CD1c-positive myeloid dendritic cell (primary cell): ENCODE results near the gene HAPSTR1.
"Not testable (repeated sequence)": the region's sequence is repeated elsewhere in the genome, so short reads cannot be mapped to it uniquely, and the experiment has no call there.

ENCODE experiments used
- DNase-seq: peaks from one replicate; pipeline ENCODE4 v3.0.0-alpha.2; 2016; ENCODE audit errors: extremely low spot score

The HAPSTR1 gene, protein sequence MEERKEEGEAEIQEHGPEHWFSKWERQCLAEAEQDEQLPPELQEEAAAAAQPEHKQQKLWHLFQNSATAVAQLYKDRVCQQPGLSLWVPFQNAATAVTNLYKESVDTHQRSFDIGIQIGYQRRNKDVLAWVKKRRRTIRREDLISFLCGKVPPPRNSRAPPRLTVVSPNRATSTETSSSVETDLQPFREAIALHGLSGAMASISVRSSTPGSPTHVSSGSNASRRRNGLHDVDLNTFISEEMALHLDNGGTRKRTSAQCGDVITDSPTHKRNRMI

DNA sequence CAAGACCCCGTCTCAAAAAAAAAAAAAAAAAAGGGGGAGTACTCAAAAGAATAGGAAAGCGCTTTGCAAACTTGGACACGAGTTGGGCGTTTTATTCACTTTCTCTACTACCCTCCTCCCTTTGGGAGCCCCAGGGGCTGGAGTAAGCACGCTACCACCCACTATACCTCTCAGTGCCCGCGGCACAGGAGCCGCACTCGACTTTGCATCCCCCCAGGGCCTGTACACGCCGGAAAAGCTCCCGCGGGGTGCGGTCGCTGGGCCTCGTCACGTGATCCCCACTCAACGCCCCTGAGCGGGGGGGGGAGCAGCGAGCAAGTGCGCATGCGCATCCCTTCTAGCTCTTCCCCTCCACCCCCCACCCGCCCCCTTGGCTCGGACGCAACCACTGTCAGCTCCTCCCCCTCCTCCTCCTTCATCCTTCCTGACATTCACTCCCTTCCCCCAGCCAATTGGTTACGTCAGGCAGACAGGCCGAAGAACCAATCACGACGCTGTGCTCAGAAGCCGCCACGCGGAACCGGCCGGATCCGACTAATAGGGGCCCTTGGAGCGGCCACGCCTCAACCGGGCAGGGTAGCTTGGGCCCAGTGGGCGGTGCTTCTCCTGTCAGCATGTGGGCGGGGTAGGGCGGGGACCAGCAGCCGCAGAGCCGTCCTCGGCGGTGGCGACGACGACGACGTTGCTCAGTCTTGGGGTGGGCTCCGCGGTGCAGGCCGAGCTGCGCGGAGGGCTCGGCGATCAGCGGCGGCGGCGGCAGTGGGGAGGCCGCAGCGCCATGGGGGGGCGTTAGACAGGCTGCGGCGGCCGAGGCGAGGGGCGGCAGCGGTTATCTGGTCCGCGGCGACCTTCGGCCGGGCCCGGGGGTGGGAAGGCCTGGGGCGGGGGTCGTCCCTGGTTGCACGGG lies at the start of gene HAPSTR1:
HAPSTR1 (plus strand) TSS at position 685 of the 907 bp plus-strand sequence. CDS start 401 bp downstream, outside the sequence.
- DNase-seq: peak; percentile 100

DNA sequence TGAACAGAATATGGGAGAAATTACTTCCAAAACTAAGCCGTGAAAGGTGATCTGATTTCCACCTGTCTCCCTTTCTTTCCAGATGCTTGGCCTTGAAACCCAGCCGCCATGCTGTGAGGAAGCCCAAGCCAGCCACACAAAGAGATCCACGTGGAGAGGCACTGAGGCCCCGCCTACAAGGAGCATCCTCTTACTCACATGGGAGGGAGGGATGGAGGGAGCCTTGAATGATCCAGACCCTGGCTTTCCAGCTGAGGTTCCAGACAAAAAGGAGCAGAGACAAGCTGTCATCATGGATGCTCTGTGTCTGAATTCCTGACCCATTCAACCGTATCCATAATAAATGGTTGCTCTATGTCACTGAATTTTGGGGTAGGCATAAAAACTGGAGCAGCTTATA lies 48.9 kb upstream of the HAPSTR1 start:
- DNase-seq: no peak

DNA sequence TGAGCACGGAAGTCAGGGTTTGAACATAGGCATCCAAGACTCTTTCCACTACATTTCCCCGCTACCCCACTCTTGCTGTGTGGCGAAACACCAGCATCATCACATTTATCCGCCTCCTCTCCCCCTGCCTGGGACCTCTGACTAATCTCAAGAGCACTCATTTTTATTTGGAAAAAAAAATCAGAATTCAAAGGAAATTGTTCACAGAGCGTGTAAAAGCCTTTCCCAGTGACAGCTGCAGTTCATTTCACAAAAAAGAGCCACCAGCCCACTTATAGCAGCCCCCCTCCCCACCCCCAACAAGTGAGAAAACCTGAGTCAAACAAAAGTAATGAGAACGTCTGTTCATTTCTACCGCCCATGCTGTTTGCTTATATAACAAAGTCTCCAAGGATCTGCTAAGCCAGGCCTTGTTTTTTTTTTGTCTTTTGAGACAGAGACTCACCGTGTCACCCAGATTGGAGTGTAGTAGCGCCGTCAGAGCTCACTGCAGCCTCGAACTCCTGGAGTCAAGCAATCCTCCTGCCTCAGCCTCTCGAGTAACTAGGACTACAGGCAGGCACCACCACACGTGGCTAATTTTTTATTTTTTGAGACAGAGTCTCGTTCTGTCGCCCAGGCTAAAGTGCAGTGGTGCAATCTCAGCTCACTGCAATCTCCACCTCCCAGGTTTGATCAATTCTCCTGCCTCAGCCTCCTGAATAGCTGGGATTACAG lies 48.3 kb upstream of the HAPSTR1 start:
- DNase-seq: no peak

DNA sequence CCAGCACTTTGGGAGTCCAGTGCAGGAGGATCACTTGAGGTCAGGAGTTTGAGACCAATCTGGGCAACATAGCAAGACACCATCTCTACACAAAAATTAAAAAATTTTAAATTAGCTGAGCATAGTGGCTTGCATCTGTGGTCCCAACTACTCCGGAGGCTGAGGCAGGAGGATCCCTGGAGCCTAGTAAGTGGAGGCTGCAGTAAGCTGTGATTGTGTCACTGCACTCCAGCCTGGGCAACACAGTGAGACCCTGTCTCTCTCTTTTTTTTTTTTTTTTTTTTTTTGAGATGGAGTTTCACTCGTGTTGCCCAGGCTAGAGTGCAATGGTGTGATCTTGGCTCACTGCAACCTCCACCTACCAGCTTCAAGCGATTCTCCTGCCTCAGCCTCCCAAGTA lies 45.9 kb upstream of the HAPSTR1 start:
- not testable (repeated sequence) for DNase-seq

DNA sequence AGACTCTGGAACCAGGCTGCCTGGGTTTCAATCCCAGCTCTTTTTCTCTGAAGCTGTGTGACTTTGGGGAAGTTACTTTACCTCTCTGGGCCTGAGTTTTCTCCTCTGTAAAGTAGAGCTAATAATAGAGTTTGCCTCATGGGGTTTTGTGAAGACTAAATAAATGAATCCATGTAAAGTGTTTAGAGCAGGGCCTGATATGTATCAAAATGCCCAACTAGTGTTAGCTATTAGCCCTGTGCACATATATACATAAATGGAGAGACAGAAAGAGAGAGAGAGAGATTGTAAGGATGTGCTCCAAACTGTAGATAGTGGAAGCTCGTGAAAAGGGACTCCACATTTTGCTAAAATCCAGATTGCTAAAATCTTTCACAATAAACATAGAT lies 44.8 kb upstream of the HAPSTR1 start:
- DNase-seq: no peak

DNA sequence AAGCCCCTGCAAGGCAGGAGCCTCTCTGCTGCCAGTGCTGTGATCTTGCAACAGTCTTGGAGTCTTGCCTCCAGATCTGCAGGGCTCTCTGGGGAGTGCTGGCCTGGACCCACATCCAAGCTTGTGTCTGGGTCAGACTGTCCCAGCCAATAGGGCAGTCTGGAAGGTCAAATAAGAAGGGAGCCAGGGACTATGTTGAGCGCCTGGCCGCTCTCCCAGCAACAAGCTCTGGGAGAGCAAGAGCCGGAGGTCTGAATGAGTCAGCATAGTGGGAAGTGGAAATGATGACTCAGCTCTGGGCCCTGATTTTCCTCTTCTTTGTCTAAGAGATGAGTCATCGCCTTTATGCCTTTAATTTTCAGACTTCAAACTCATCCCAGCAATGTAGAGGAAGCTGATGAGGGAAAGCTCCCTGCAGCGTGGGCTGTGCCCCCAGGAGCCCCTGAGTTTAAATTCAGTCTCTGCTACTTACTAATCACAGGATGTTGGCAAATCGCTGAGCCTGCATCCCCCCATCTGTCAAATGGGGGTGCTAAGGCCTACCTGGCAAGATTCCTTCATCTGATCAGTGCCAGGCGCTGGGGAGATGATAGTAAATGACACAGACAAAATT lies 43.6 kb upstream of the HAPSTR1 start:
- peak; percentile 95 for DNase-seq

DNA sequence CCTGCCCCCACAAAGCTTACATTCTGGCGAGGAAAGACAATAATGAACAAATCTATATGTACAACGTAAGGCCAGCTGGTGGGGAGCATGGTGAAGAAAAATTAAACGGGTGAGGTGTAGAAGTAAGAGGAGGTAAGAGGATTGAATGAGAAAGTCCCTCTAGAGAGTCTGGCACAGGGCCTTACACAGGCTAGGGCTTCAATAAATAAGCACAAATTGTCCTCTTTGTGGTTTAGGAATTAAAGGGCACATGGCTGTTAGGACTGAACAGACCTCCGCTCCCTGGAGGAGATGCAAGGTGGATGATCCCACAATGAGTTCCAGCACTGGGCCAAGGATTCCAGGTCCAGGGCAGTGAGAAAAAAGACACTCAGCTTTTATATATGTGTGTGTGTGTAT lies 43.1 kb upstream of the HAPSTR1 start:
- DNase-seq: no peak

DNA sequence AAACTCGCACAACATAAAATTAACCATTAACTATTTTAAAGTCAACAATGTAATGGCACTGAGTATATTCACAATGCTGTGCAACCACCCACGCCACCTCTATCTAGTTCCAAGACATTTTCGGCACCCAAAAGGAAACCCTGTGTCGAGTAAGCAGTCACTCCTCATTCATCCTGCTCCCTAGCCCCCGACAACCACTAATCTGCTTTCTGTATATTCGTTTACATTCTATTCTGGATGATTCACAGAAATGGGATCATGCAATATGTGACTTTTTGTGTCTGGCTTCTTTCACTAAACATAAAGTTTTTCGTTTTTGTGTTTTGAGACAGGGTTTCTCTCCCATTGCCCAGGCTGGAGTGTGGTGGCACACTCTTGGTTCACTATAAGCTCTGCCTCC lies 42.2 kb upstream of the HAPSTR1 start:
- DNase-seq: no peak

DNA sequence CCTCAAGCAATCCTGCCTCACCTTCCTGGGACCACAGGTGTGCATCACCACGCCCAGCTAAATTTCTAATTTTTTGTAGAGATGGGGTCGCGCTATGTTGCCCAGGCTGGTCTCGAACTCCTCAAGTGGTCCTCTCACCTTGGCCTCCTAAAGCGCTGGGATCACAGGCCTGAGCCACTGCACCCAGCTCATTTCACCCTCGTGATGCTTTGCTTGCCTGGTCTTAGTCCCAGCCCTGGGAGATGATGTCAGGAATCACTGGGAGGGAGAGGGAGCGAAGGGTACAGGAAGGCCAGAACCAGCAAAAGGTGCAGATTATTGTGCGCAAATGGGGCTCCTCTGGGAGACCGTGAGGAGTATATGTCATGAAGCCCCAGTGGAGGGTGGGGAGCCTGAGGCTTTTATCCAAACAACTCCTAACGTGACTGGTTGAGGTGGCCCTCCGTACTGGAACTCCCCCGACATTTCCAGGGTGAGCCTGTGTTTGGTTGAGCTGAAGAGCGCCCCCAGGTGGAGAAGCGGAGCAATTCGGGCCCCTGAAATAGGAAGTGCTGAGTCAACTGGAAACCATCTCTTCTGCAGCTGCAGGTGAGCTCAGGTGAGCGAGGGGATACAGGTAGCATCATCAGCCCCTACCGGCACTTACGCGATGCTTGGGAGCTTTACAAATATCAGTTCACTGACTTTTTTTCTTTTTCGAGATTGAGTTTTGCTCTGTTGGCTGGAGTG lies 41.2 kb upstream of the HAPSTR1 start:
- DNase-seq: peak; percentile 46

DNA sequence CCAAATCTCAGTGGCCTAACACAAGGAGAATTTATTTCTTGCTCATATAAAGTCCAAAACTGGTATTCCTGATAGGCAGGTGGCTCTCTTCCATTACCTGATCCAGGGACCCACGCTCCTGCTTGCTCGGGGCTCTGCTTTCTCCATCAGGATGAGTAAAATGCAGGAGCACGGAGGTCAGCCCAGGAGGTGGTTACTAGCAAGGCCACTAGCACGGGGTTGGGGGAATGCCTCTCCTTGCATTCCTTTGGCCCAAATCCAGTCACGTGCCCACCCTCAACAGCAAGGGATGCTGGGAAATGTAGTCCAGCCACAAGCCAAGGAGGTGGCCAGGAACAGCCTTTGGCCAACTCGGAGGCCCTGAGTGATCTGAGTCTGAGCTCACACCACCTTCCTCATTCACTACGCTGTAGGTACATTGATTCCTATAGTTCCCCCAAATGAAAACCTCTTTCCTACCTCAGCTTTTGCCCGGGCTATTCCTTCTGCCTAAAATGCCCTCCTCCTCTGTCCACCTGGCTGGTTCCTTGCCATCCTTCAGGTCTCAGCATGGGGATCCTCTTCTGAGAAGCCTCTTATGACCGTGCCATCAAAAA lies 38.3 kb upstream of the HAPSTR1 start:
- peak; percentile 42 for DNase-seq

DNA sequence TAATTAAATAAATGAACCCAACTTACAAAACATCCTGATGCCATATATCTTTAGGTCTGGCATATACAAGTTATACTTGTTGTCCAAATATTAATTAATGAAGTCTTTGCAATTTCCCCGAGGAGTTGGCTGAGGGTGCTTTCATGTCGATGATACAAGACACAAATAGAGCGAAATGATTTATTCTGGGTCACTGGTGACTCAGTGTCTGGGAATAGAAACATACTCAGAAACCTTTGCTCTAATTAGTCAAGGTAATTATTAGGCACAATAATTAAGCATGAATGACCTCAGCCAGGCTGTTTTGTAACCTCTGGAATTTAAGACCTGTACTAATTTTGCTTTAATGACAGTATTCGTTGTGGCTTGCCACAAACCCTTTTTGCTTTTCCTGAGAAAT lies 37.0 kb upstream of the HAPSTR1 start:
- no peak for DNase-seq

DNA sequence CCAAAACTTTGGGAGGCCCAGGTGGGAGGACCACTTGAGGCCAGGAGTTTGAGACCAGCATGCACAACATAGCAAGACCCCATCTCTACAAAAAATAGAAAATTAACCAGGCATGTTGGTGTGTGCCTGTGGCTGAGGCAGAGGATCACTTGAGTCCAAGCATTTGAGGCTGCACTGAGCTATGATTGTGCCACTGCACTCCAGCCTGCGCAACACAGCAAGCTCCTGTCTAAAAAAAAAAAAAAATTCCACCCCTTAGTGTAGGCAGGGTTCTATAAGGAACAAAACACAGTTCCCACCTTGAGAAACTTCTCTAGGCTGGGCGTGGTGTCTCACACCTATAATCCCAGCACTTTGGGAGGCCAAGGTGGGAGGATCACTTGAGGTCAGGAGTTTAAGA lies 36.3 kb upstream of the HAPSTR1 start:
- DNase-seq: no peak

DNA sequence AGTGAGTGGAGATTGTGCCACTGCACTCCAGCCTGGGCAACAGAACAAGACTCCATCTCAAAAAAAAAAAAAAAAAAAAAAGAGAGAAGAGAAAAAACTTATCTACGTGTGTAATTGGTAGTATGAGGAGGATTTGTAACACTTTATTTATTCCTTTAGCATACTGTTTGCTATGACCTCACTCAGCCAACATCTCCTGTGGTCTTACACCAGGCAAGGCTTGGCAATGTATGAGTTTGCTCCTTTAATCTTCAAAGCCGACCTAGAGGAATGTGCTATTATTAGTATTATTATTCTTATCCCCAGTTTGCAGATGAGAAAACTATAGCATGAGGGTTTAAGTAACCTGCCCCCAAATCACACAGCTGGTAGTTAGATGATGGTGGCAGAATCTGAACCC lies 35.8 kb upstream of the HAPSTR1 start:
- DNase-seq: no peak

DNA sequence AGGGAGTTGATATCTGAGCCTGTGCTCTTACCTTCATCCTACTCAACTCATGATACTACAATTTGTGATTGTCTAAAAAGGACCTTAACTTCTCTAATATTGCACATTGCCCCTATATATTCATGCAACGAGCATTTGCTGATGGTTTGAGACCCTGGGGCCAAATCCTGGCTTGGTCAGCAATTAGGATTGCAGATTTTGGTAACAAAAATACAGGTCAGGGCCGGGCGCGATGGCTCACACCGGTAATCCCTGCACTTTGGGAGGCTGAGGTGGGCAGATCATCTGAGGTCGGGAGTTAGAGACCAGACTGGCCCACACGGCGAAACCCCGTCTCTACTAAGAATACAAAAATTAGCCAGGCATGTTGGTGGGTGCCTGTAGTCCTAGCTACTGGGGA lies 35.4 kb upstream of the HAPSTR1 start:
- DNase-seq: no peak

DNA sequence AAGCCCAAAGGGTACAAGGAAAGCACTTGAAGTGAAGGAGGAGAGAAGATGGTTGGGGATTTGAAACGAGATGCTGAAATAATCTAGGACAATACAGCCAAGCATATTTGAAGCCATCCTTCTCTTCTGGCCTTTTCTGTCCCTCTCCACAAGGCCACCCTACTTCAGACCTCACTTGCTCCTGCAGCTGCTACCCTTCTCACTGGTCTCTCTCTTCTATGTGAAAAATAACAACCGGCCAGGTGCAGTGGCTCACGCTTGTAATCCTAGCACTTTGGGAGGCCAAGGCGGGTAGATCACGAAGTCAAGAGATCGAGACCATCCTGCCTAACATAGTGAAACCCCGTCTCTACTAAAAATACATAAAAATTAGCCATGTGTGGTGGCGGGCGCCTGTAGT lies 33.2 kb upstream of the HAPSTR1 start:
- no peak for DNase-seq

DNA sequence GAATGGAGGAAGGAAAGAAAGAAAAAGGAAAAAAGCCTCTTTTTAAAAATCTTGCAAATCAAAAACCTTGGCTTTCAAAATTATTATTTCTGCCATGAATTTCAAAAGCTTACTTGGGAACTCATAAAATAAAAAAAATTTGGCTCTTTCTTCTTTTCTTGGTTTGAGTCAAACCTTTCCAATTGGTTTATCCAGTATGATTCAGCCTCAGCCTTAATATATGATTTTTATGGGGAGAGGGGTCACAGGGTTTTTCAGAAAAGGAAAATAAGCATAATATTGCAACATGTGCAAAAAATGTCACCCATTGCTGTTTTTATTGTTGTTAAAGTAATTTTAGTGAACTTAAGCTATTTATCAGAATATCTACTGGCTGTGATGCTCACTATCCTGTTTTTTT lies 31.2 kb upstream of the HAPSTR1 start:
- no peak for DNase-seq

DNA sequence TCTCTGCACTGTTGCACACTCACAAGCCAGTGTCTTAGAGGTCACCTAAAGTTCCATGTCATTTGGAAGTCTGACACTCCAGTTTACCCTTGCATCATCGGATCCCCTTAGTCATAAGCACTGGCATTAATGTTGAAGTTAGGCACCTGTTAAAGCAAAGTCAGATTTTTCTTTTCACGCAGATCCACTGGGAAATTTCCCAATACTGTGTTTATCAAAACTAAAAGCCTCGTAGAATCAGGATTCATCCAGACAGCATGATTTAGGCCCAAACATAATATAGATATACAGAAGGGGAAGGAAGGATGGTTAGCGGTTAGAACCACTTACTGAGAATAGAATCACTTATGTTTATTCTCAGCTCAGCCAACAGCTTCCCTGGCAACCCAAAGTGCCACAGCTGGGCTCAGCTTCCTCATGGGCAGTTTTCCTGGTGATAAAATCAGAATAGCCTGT lies 30.1 kb upstream of the HAPSTR1 start:
- DNase-seq: peak; percentile 71

DNA sequence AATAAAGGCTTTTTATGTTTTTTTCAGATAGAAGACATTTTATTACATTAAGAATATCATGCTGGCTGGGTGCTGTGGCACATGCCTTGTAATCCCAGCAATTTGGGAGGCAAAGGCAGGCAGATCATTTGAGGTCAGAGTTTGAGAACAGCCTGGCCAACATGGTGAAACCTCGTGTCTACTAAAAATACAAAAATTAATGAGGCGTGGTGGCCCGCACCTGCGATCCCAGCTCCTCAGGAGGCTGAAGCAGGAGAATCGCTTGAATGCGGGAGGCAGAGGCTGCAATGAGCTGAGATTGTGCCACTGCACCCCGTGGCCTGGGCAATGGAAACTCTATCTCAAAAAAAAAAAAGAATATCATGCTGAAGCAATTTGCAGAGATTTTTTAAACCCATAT lies 29.1 kb upstream of the HAPSTR1 start:
- DNase-seq: no peak

DNA sequence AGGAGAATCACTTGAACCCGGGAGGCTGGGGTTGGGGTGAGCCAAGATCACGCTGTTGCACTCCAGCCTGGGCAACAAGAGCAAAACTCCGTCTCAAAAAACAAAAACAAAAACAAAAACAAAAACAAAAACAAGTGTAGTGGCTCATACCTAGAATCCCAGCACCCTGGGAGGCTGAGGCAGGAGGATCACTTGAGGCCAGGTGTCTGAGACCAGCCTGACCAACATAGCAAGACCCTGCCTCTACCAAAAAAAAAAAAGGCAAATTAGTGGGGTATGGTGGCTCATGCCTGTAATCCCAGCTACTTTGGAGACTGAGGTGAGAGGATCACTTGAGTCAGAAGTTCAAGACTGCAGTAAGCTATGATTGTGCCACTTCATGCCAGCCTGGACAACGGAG lies 26.4 kb upstream of the HAPSTR1 start:
- DNase-seq: no peak

DNA sequence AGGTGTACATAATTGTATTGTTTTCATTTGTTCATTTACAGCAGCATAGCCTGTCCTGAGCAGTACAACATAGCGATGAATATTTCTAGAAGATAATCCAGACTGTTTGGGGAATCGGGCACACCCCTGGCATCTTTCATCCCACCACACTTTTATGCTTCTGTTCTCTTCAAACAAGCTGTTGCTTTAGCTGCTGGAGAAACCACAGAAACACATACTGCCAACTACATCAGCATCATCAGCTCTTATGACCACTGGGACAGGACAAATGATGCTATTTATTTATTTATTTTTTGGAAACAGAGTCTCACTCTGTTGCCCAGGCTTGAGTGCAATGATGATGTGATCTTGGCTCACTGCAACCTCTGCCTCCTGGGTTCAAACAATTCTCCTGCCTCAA lies 22.6 kb upstream of the HAPSTR1 start:
- DNase-seq: no peak

DNA sequence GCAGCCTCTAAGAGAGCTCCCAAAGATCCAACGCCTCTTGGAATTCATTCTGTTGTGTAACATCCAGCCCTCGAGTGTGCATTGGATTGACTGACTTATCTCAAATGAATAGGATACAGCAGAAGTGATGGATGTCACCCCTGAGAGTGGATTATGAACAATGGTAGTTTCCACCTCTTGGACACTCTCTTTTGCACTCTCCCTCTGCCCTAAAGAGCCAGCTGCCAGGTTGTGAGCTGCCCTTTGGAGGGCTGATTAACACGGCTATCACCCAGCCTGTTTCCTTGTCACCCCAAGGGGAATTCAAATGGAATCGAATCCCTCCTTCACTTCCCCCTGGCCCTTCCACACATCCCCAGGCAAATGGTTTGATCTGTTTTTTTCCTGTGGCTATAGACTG lies 21.2 kb upstream of the HAPSTR1 start:
- no peak for DNase-seq
